Skeletal muscle tissue (tissue), 4 donors: ENCODE data around the gene SAP30L. TPM values are rescaled to one million over a fixed set of nuclear protein-coding genes. Genes with fewer than 3 reads are reported as not detected.

Source experiments
- H3K27ac ChIP-seq: one replicate; pipeline ENCODE4 v1.7.0; 2013; ENCODE audit warnings: mild to moderate bottlenecking, low read depth, low read length, inconsistent platforms
- H3K27me3 ChIP-seq, 3 donors: one replicate each; pipeline ENCODE4 v1.7.0; 2013; ENCODE audit warnings: low read length in 3 of 3; ENCODE audit not compliant: control insufficient read depth in 3 of 3, insufficient read depth in 3 of 3
- H3K36me3 ChIP-seq, 3 donors: one replicate each; pipeline ENCODE4 v1.7.0; 2013; ENCODE audit warnings: low read length in 3 of 3; ENCODE audit not compliant: control insufficient read depth in 3 of 3, insufficient read depth in 3 of 3
- H3K4me1 ChIP-seq, 3 donors: one replicate each; pipeline ENCODE4 v1.7.0; 2013; ENCODE audit warnings: low read length in 3 of 3, mild to moderate bottlenecking in 3 of 3; ENCODE audit not compliant: control insufficient read depth in 3 of 3, insufficient read depth in 3 of 3
- H3K4me3 ChIP-seq, 3 donors: one replicate each; pipeline ENCODE4 v1.7.0; 2013; ENCODE audit warnings: low read length in 3 of 3
- H3K9ac ChIP-seq, 3 donors: one replicate each; pipeline ENCODE4 v1.7.0; 2013; ENCODE audit warnings: low read length in 3 of 3, mild to moderate bottlenecking in 3 of 3, moderate library complexity in 2 of 3, low read depth in 1 of 3
- H3K9me3 ChIP-seq, 3 donors: one replicate each; pipeline ENCODE4 v1.7.0; 2013; ENCODE audit warnings: low read length in 3 of 3; ENCODE audit not compliant: control insufficient read depth in 3 of 3
- total RNA-seq: library from RNA; depleted of rRNA; stranded (reverse); fragments of >200 nt; gene quantifications from one replicate; pipeline ENCODE4 v1.2.3, GENCODE V29; 2014
- donor health status: Osteomylitis.

The SAP30L gene, protein sequence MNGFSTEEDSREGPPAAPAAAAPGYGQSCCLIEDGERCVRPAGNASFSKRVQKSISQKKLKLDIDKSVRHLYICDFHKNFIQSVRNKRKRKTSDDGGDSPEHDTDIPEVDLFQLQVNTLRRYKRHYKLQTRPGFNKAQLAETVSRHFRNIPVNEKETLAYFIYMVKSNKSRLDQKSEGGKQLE
- total RNA-seq, result 13.0 TPM

DNA sequence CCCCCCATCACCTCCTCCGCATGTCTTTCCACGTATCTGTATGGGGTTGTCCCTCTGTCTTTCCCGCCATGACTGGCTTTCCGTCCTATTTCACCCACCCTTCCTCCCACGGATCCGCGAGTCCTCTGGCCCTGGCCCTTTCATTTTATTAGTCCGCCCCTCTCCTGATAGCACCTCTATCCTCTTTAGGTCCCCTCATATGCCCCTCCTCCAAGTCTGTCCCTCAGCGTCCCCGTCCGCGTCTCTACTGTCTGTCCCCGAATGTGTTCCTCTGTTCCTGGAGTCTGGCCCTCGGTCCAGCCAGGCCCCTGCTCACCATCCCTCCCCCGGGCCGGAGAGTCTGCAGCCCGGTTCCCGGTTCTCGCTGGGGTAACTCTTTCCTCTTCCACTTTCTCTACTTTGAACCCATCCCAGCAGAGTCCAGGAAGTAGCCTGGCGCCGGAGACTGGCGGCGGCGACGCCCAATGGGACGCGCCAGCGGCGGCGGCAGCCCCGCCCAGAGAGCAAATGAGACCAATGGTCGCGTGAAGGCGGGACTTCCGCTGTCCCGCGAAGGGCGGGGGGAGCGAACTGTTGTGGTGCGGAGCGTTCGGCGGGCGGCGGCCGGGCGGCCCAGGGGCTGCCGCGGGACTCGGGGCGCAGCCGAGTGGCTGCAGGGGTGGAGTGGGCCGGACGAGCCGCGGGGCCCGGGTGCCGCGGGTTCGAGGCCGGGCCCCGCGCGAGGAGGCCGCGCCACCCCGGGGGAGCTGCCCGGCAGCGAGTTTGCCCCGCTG is at the start of gene SAP30L:
SAP30L (plus strand) TSS at position 576 of the 773 bp plus-strand sequence. CDS start 608 bp downstream, outside the sequence.
- Histone ChIP-seq H3K9ac (peak within 1 kb of the TSS; percentile 88 to 93 (median 90)), H3K9me3 (no peaks in the 10 kb centered on the region), H3K4me3 (peak within 1 kb of the TSS; percentile 94 to 99 (median 94)), H3K27me3 (no peaks in the 10 kb centered on the region), H3K27ac (peak within 1 kb of the TSS; percentile 60), H3K4me1 (peaks cover 21 to 32% (median 21%) of the 10 kb centered on the region in 3 donors), H3K36me3 (peaks cover 0 to 14% (median 10%) of the 10 kb centered on the region in 3 donors)

DNA sequence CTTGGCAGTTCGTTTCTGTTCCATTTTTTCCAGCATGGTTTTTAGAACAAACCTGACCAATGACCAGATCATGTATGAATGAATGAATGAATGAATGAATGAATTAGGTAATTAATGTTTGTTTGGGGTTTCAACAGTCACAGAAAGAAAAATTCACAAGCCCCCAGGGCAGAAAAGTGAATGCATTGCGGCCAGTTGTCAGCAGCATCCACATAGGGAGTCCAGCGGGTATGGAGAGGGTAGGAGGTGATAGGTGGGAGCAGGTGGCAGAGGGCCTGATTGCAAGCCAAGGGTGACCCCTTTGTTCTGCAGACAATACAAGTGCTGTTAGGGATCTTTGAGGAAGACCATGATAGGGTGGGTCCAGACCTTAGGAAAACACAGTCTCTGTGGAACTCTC is 49.7 kb upstream of the SAP30L start:
- H3K9ac ChIP-seq, result no peak overlapping the region
- H3K9me3 ChIP-seq, result no peaks in the 10 kb centered on the region
- H3K4me3 ChIP-seq, result no peak overlapping the region
- peaks cover 0 to 7% (median 0%) of the 10 kb centered on the region in 3 donors for H3K36me3 ChIP-seq
- H3K4me1 ChIP-seq, result no peaks in the 10 kb centered on the region
- no peak overlapping the region for H3K27ac ChIP-seq
- no peaks in the 10 kb centered on the region for H3K27me3 ChIP-seq

GRCh38 chr5:154397652-154398406 is 48.0 kb upstream of the SAP30L start:
- Histone ChIP-seq H3K9ac (no peak overlapping the region), H3K4me1 (no peaks in the 10 kb centered on the region), H3K27ac (no peak overlapping the region), H3K27me3 (no peaks in the 10 kb centered on the region), H3K9me3 (no peaks in the 10 kb centered on the region), H3K36me3 (peaks cover 0 to 3% (median 0%) of the 10 kb centered on the region in 3 donors), H3K4me3 (no peak overlapping the region)

DNA sequence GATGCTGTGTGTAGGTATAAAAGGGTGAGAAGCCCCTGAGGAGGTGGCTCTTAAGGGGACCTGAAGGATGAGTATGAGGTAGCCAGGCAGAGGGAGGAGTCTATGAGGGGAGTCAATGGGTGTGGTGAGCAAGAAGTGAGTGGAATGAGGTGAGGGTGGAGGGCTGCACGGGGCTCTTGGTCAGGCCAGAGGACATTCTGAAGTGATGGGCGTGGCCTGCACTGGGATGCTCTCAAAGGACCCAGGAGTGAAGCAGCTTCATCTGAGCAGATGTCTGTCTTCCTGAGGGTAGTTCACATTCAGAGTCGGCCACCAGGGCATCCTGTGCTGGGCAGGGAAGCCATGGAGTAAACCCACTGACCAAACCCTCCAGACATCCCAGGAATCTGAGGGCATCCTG is 45.1 kb upstream of the SAP30L start:
- Histone ChIP-seq H3K36me3 (no peaks in the 10 kb centered on the region), H3K4me3 (no peak overlapping the region), H3K27me3 (no peaks in the 10 kb centered on the region), H3K27ac (no peak overlapping the region), H3K4me1 (peaks cover 3 to 6% (median 5%) of the 10 kb centered on the region in 3 donors), H3K9me3 (no peaks in the 10 kb centered on the region), H3K9ac (no peak overlapping the region)

DNA sequence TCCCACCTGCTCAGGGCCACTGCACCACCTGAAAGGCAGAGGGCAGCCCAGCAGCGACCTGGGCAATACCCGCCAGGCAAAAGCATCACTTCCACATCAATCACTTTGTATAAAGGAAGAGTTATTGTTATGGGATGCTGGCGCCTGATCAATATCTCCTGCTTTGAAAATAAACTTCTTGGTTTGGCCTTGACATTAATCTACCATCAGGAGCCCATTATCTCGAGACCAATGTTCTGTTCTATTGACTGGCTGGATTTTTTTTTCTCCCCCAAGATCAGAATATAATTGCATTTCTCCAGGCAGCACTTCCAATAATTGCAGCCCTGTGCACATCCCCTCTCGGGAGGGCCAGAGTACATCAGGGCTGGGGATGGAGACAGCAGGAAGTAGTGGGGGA is 44.4 kb upstream of the SAP30L start:
- Histone ChIP-seq H3K27ac (no peak overlapping the region), H3K9me3 (no peaks in the 10 kb centered on the region), H3K36me3 (peaks cover 0 to 2% (median 0%) of the 10 kb centered on the region in 3 donors), H3K4me3 (no peak overlapping the region), H3K27me3 (no peaks in the 10 kb centered on the region), H3K9ac (no peak overlapping the region), H3K4me1 (peaks cover 3 to 6% (median 5%) of the 10 kb centered on the region in 3 donors)

DNA sequence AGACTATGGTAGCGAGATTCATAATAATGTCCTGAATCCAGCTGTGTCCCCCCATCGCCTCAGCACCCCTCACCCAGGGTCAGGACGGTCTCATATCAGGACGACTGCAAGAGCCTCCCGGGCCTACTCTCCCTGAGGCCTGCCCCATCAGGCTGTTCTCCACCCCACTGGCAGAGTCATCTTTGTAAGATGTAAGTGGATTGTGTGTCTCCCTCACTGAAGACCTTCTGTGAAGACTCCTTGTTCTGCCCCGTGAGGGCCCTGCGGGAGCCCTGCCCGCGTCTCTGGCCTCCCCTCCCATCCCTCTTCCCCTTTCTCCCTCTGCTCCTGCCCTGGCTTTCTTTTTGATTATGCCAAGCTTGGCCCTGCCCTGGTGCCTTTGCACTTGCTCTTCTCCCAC is 43.9 kb upstream of the SAP30L start:
- H3K4me3 ChIP-seq, result no peak overlapping the region
- H3K9me3 ChIP-seq, result no peaks in the 10 kb centered on the region
- H3K27ac ChIP-seq, result no peak overlapping the region
- peaks cover 0 to 2% (median 0%) of the 10 kb centered on the region in 3 donors for H3K36me3 ChIP-seq
- peaks cover 3 to 6% (median 5%) of the 10 kb centered on the region in 3 donors for H3K4me1 ChIP-seq
- H3K27me3 ChIP-seq, result no peaks in the 10 kb centered on the region
- H3K9ac ChIP-seq, result no peak overlapping the region

GRCh38 chr5:154402611-154403010 is 43.2 kb upstream of the SAP30L start:
- no peak overlapping the region for H3K9ac ChIP-seq
- peaks cover 0 to 2% (median 0%) of the 10 kb centered on the region in 3 donors for H3K36me3 ChIP-seq
- no peak overlapping the region for H3K27ac ChIP-seq
- peaks cover 3 to 6% (median 5%) of the 10 kb centered on the region in 3 donors for H3K4me1 ChIP-seq
- no peaks in the 10 kb centered on the region for H3K27me3 ChIP-seq
- H3K4me3 ChIP-seq, result no peak overlapping the region
- H3K9me3 ChIP-seq, result no peaks in the 10 kb centered on the region

DNA sequence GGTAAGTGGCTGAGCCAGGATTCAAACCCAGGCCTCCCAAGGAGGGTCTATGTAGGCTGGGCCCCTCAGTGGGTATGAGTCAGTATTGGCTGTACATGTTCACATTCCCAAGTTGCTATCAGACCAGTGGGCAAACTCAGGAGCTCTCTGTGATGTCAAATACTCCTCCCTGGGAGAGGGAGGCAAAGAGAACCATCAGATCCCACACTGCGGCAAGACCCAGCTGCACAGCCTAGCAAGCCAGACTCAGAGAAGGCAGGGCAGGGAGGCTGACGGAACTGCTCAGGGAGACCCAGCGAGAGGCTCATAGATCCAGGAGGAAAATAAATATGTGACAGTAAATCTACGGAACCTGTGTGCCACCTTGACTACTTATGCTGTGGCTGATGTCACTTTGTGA is 42.6 kb upstream of the SAP30L start:
- peaks cover 0 to 2% (median 0%) of the 10 kb centered on the region in 3 donors for H3K36me3 ChIP-seq
- no peak overlapping the region for H3K4me3 ChIP-seq
- no peaks in the 10 kb centered on the region for H3K27me3 ChIP-seq
- no peaks in the 10 kb centered on the region for H3K9me3 ChIP-seq
- peaks cover 3 to 6% (median 5%) of the 10 kb centered on the region in 3 donors for H3K4me1 ChIP-seq
- H3K27ac ChIP-seq, result no peak overlapping the region
- H3K9ac ChIP-seq, result no peak overlapping the region

- Histone ChIP-seq H3K4me1 (peaks cover 3 to 6% (median 5%) of the 10 kb centered on the region in 3 donors), H3K9ac (no peak overlapping the region), H3K36me3 (peaks cover 0 to 2% (median 1%) of the 10 kb centered on the region in 3 donors), H3K9me3 (no peaks in the 10 kb centered on the region), H3K27me3 (no peaks in the 10 kb centered on the region), H3K4me3 (no peak overlapping the region), H3K27ac (no peak overlapping the region)
Observed at GRCh38 chr5:154403776-154404387, 41.9 kb upstream of the SAP30L start.
